B cell (primary cell): Measurements from ENCODE around the gene TEAD1. TPM values are rescaled to one million over a fixed set of nuclear protein-coding genes. Genes with fewer than 3 reads are reported as not detected.

Experiments used
- ATAC-seq: fragments of 200-7000 bp; cut with Tn5 transposase; one replicate; pipeline ENCODE4 v1.10.0; 2021; ENCODE audit warnings: low read depth, mild to moderate bottlenecking, moderate number of reproducible peaks, moderate library complexity
- CTCF ChIA-PET: fragments of 350-600 bp; sonication (Branson Sonifier 250); formaldehyde crosslinking; loops from one replicate; lab custom pipeline; 2021; ENCODE audit warnings: antibody characterized with exemption, inconsistent platforms; lab: Charles Lee
- POLR2A ChIA-PET: fragments of 350-600 bp; sonication (Branson Sonifier 250); formaldehyde crosslinking; loops from one replicate; lab custom pipeline; 2021; ENCODE audit warnings: antibody characterized with exemption; lab: Charles Lee
- DNase-seq: peaks from one replicate; pipeline ENCODE4 v3.0.0; 2013
- H2AFZ ChIP-seq: 2 replicates; pipeline ENCODE4 v1.6.1; 2012; ENCODE audit warnings: mild to moderate bottlenecking, low read depth, low read length; ENCODE audit not compliant: insufficient read depth, poor library complexity, severe bottlenecking
- H3K27ac ChIP-seq, 2 donors: 1 replicate in 1 of 2; 2 replicates in 1 of 2; pipeline ENCODE4 v1.5.1; 2012 to 2013; ENCODE audit warnings: low read length in 2 of 2, mild to moderate bottlenecking in 2 of 2, moderate library complexity in 1 of 2
- H3K27me3 ChIP-seq, 4 experiments: fragments of 200-600 bp in 1 of 4; sonication (generic) in 1 of 4; replicated peaks in 1 of 4; 1 replicate in 2 of 4; 2 replicates in 2 of 4; pipeline versions ENCODE4 v1.6.1 to v1.7.0; 2013 to 2016; ENCODE audit warnings: low read length in 3 of 4, mild to moderate bottlenecking in 2 of 4, mixed read lengths in 1 of 4, moderate library complexity in 1 of 4; ENCODE audit not compliant: insufficient read depth in 4 of 4, control insufficient read depth in 3 of 4; ENCODE audit errors: control extremely low read depth in 1 of 4
- H3K36me3 ChIP-seq, 2 experiments: replicated peaks in 1 of 2; 1 replicate in 1 of 2; 2 replicates in 1 of 2; pipeline versions ENCODE4 v1.6.1 to v1.7.1; 2013; ENCODE audit warnings: low read length in 1 of 2; ENCODE audit not compliant: insufficient read depth in 2 of 2, control insufficient read depth in 1 of 2; ENCODE audit errors: control extremely low read depth in 1 of 2, extremely low read depth in 1 of 2
- H3K4me1 ChIP-seq, 2 donors: fragments of 200-600 bp in 1 of 2; sonication (generic) in 1 of 2; 1 replicate in 1 of 2; 2 replicates in 1 of 2; pipeline versions ENCODE4 v1.5.1 to v1.6.1; 2013 to 2017; ENCODE audit warnings: low read length in 2 of 2; ENCODE audit not compliant: control insufficient read depth in 2 of 2, insufficient read depth in 2 of 2
- H3K4me2 ChIP-seq: replicated peaks from 2 replicates; pipeline ENCODE3; 2012; ENCODE audit warnings: mild to moderate bottlenecking, low read depth, low read length; ENCODE audit not compliant: poor library complexity, severe bottlenecking
- H3K4me3 ChIP-seq, 5 experiments: fragments of 200-600 bp in 1 of 5; sonication (generic) in 1 of 5; 1 replicate in 3 of 5; 2 replicates in 2 of 5; pipeline versions ENCODE4 v1.5.1 to v1.7.0; 2011 to 2016; ENCODE audit warnings: low read length in 4 of 5, mild to moderate bottlenecking in 4 of 5, low read depth in 2 of 5, control low read depth in 1 of 5, moderate library complexity in 1 of 5; ENCODE audit not compliant: insufficient read depth in 1 of 5; ENCODE audit errors: control extremely low read depth in 1 of 5, extremely low read depth in 1 of 5
- H3K79me2 ChIP-seq: fragments of 200-600 bp; sonication (generic); one replicate; pipeline ENCODE4 v1.6.0; 2016; ENCODE audit warnings: low read length; ENCODE audit not compliant: control insufficient read depth, insufficient read depth
- H3K9ac ChIP-seq: fragments of 200-600 bp; sonication (generic); 2 replicates; pipeline ENCODE4 v1.6.1; 2017; ENCODE audit warnings: mild to moderate bottlenecking, low read length, moderate library complexity
- H3K9me3 ChIP-seq, 3 donors: one replicate each; pipeline versions ENCODE4 v1.6.1 to v1.7.1; 2013; ENCODE audit warnings: low read length in 2 of 3; ENCODE audit not compliant: control insufficient read depth in 2 of 3, insufficient read depth in 1 of 3; ENCODE audit errors: control extremely low read depth in 1 of 3
- H4K20me1 ChIP-seq: 2 replicates; pipeline ENCODE4 v1.6.0; 2012; ENCODE audit warnings: mild to moderate bottlenecking, low read length; ENCODE audit not compliant: insufficient read depth, control insufficient read depth, poor library complexity, severe bottlenecking
- H3K27ac Mint-ChIP-seq: one replicate; pipeline ENCODE4 v1.8.0; 2021; ENCODE audit warnings: mixed read lengths
- H3K27me3 Mint-ChIP-seq: one replicate; pipeline ENCODE4 v1.8.0; 2021; ENCODE audit warnings: mixed read lengths
- H3K4me1 Mint-ChIP-seq: one replicate; pipeline ENCODE4 v1.8.0; 2021; ENCODE audit warnings: mixed read lengths
- H3K4me3 Mint-ChIP-seq: one replicate; pipeline ENCODE4 v1.8.0; 2021; ENCODE audit warnings: mixed read lengths
- H3K9me3 Mint-ChIP-seq: one replicate; pipeline ENCODE4 v1.8.0; 2022; ENCODE audit warnings: mixed read lengths; ENCODE audit not compliant: insufficient read depth
- EZH2 ChIP-seq: IDR thresholded peaks from 2 replicates; pipeline ENCODE4 v1.6.1; 2012; ENCODE audit warnings: borderline replicate concordance, low read depth, mild to moderate bottlenecking, moderate library complexity, low read length; ENCODE audit not compliant: insufficient read depth, poor library complexity, severe bottlenecking
- WGBS: methylation state at CpG from one replicate; pipeline ENCODE4 v1.1.5; 2013; ENCODE audit warnings: missing lambda C conversion rate; ENCODE audit not compliant: insufficient coverage; 5-methylcytosine and 5-hydroxymethylcytosine counted together
- intact Hi-C: fragments of 100-400 bp; cut with micrococcal nuclease; formaldehyde crosslinking; loops from one replicate; pipeline ENCODE4 v1.10.0; 2022
- polyA plus RNA-seq: library from polyadenylated mRNA; depleted of rRNA; stranded (reverse); fragments of >200 nt; gene quantifications from 2 replicates; pipeline ENCODE4 v1.2.3, GENCODE V29; 2012
- total RNA-seq, 2 donors: library from RNA; stranded (reverse); fragments of 120-200 nt in 1 of 2; gene quantifications; 1 replicate in 1 of 2; 2 replicates in 1 of 2; pipeline versions ENCODE4 v1.2.3 to v1.2.4, GENCODE V29; 2013 to 2022
- TF ChIP-seq, protein P1 (sequence below): fragments of 200-600 bp; IDR thresholded peaks from one replicate; pipeline ENCODE4 v1.8.0; 2022; ENCODE audit warnings: antibody characterized with exemption, mild to moderate bottlenecking

The TEAD1 gene
- total and polyA plus RNA-seq, 2 donors (not counting 1 experiment from before 2014, with no cell fraction given): 0.30 TPM; not detected in 1

DNA sequence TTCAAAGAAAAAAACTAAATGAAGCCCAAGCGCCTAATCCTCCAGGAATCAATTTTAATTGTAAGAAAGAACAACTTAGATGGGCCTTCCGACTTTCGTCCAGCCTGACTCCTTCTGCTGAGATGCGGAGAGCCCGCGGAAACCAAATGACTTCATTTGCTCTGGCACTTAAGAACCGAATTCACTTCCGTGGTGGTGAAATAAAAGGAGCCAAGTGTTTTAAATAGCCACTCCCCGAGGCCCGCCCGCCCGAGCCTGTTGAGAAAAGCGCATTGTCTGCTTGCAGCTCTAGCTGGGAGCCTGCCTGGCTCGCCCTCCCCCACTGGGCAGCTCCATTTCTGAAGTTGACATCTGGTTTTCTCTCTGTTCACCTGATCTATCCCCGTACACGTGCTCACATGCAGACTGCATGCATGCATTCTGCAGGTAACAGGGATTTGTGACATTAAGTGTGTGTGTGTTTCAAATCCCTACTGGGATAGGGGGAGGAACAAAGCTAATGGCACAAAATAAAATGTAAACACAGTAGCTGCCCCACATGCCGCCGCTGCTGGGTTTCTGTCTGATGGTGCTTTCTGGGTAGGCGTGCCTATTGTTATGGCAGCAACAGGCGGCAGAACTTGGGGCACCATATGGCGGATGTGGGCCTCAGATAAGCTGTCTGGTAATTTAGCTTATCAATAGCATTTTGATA, 6.2 kb downstream of the TEAD1 start:
- ChIA-PET CTCF (no interaction called here), POLR2A (no interaction called here)
- ATAC-seq: no peak
- H3K27me3 Mint-ChIP-seq: peaks cover 68% of the 10 kb centered on the region
- WGBS: 12% methylated on average over 13 of the region's 21 CpGs
- no peak overlapping the region for H3K4me3 Mint-ChIP-seq
- TF ChIP-seq EZH2: no peak
- TF ChIP-seq, protein P1, sequence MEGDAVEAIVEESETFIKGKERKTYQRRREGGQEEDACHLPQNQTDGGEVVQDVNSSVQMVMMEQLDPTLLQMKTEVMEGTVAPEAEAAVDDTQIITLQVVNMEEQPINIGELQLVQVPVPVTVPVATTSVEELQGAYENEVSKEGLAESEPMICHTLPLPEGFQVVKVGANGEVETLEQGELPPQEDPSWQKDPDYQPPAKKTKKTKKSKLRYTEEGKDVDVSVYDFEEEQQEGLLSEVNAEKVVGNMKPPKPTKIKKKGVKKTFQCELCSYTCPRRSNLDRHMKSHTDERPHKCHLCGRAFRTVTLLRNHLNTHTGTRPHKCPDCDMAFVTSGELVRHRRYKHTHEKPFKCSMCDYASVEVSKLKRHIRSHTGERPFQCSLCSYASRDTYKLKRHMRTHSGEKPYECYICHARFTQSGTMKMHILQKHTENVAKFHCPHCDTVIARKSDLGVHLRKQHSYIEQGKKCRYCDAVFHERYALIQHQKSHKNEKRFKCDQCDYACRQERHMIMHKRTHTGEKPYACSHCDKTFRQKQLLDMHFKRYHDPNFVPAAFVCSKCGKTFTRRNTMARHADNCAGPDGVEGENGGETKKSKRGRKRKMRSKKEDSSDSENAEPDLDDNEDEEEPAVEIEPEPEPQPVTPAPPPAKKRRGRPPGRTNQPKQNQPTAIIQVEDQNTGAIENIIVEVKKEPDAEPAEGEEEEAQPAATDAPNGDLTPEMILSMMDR: no peak
- H3K79me2 ChIP-seq: no peaks in the 10 kb centered on the region
- H4K20me1 ChIP-seq: no peaks in the 10 kb centered on the region
- no peak overlapping the region for H3K9ac ChIP-seq
- intact Hi-C loops: no loop called here
- H3K4me2 ChIP-seq: no peak overlapping the region
- H3K27me3 ChIP-seq: peaks cover 6 to 35% (median 23%) of the 10 kb centered on the region in 4 experiments
- H3K9me3 ChIP-seq: no peaks in the 10 kb centered on the region
- no peak for DNase-seq
- H2AFZ ChIP-seq: no peak overlapping the region
- H3K4me1 Mint-ChIP-seq: peaks cover under 1% of the 10 kb centered on the region
- no peak overlapping the region for H3K4me3 ChIP-seq
- no peaks in the 10 kb centered on the region for H3K36me3 ChIP-seq
- no peak overlapping the region for H3K27ac Mint-ChIP-seq
- H3K27ac ChIP-seq: no peak overlapping the region
- H3K9me3 Mint-ChIP-seq: no peaks in the 10 kb centered on the region
- H3K4me1 ChIP-seq: no peaks in the 10 kb centered on the region

DNA sequence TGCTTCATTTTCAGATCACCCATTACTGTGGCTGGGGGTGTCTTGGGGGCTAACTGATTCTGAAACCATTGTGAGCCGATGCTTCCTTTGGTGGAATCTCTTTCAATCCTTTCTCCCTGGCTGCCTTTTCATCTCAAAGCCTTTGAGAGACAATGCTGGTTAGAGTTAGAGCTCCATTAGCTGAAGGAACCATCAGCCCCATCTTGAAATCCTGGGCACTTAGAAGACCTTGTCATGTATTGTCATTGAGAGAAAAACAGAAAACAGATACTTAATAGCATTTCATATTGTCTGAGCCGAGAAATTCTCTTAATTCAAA, 6.7 kb downstream of the TEAD1 start:
- Histone ChIP-seq H2AFZ (no peak overlapping the region), H3K4me2 (no peak overlapping the region), H3K4me1 (no peaks in the 10 kb centered on the region), H3K79me2 (no peaks in the 10 kb centered on the region), H3K36me3 (no peaks in the 10 kb centered on the region), H4K20me1 (no peaks in the 10 kb centered on the region), H3K27ac (no peak overlapping the region), H3K27me3 (peaks cover 6 to 35% (median 22%) of the 10 kb centered on the region in 4 experiments), H3K4me3 (no peak overlapping the region), H3K9me3 (no peaks in the 10 kb centered on the region), H3K9ac (no peak overlapping the region)
- ATAC-seq (no peak), DNase-seq (no peak)
- Mint-ChIP-seq H3K27me3 (peaks cover 72% of the 10 kb centered on the region), H3K4me1 (no peaks in the 10 kb centered on the region), H3K4me3 (no peak overlapping the region), H3K9me3 (no peaks in the 10 kb centered on the region), H3K27ac (no peak overlapping the region)
- TF ChIP-seq, protein P1: no peak
- no peak for TF ChIP-seq EZH2
- ChIA-PET CTCF (no interaction called here), POLR2A (no interaction called here)
- intact Hi-C loops: no loop called here
- WGBS: no CpG with 5 or more reads among the region's 2 CpGs
